Brain microvascular endothelial cell (primary cell): Measurements from ENCODE around the gene TPRG1L.

Experiments used
- DNase-seq: peaks from one replicate; pipeline ENCODE4 v3.0.0-alpha.2; 2020
- H3K27ac ChIP-seq: fragments of 250-450 bp; sonication (Bioruptor Pico); 2 replicates; pipeline ENCODE4 v1.5.1; 2020; ENCODE audit warnings: mild to moderate bottlenecking, moderate library complexity
- H3K27me3 ChIP-seq: fragments of 250-450 bp; sonication (Bioruptor Pico); replicated peaks from 2 replicates; pipeline ENCODE4 v1.5.1; 2020; ENCODE audit warnings: mild to moderate bottlenecking
- H3K36me3 ChIP-seq: fragments of 250-450 bp; sonication (Bioruptor Pico); replicated peaks from 2 replicates; pipeline ENCODE4 v1.5.1; 2020; ENCODE audit warnings: mild to moderate bottlenecking
- H3K4me3 ChIP-seq: 2 replicates; pipeline ENCODE4 v1.5.1; 2011; ENCODE audit warnings: low read depth, mild to moderate bottlenecking, control low read depth, low read length, moderate library complexity
- CTCF ChIP-seq: IDR thresholded peaks from 2 replicates; pipeline ENCODE4 v1.5.1; 2011; ENCODE audit warnings: low read depth, mild to moderate bottlenecking, moderate library complexity, low read length, control low read depth, inconsistent platforms; ENCODE audit errors: missing control alignments
- in situ Hi-C: cut with HindIII; loops from 2 replicates; pipeline ENCODE4 v1.10.0; 2017; ENCODE audit warnings: low sequenced_read_pairs, low pct_ligation_motif_present

TPRG1L gene

GRCh38 chr1:3601743-3602142 is 23.1 kb upstream of the TPRG1L start:
- H3K27ac ChIP-seq: no peak overlapping the region
- H3K27me3 ChIP-seq: no peaks in the 10 kb centered on the region
- H3K36me3 ChIP-seq: no peaks in the 10 kb centered on the region
- no peak for DNase-seq
- H3K4me3 ChIP-seq: no peak overlapping the region
- in situ Hi-C loops: no loop called here
- no peak for TF ChIP-seq CTCF

GRCh38 chr1:3602375-3602774 is 22.4 kb upstream of the TPRG1L start:
- H3K36me3 ChIP-seq: no peaks in the 10 kb centered on the region
- no peak overlapping the region for H3K4me3 ChIP-seq
- TF ChIP-seq CTCF: no peak
- in situ Hi-C loops: no loop called here
- H3K27ac ChIP-seq: no peak overlapping the region
- no peaks in the 10 kb centered on the region for H3K27me3 ChIP-seq
- no peak for DNase-seq

GRCh38 chr1:3603156-3603555 is 21.7 kb upstream of the TPRG1L start:
- no peaks in the 10 kb centered on the region for H3K36me3 ChIP-seq
- DNase-seq: no peak
- H3K27ac ChIP-seq: no peak overlapping the region
- H3K27me3 ChIP-seq: no peaks in the 10 kb centered on the region
- no peak for TF ChIP-seq CTCF
- H3K4me3 ChIP-seq: no peak overlapping the region
- in situ Hi-C loops: no loop called here

- no peak for DNase-seq
- no peaks in the 10 kb centered on the region for H3K36me3 ChIP-seq
- in situ Hi-C loops: no loop called here
- H3K27ac ChIP-seq: no peak overlapping the region
- TF ChIP-seq CTCF: no peak
- no peaks in the 10 kb centered on the region for H3K27me3 ChIP-seq
- H3K4me3 ChIP-seq: no peak overlapping the region
These were observed 21.0 kb upstream of the TPRG1L start for GRCh38 chr1:3603571-3604467.

GRCh38 chr1:3604468-3604974 is 20.3 kb upstream of the TPRG1L start:
- H3K36me3 ChIP-seq: no peaks in the 10 kb centered on the region
- H3K27me3 ChIP-seq: no peaks in the 10 kb centered on the region
- no peak for DNase-seq
- in situ Hi-C loops: no loop called here
- no peak overlapping the region for H3K27ac ChIP-seq
- no peak overlapping the region for H3K4me3 ChIP-seq
- TF ChIP-seq CTCF: no peak
